Activated T-cell treated with anti-CD3 and anti-CD28 coated beads, Interleukin-2, amount 50 U/mL, for 72 hours (primary cell): Measurements from ENCODE around the gene CA7. TPM values are rescaled to one million over a fixed set of nuclear protein-coding genes. Genes with fewer than 3 reads are reported as not detected.
"Not testable (repeated sequence)": the region's sequence is repeated elsewhere in the genome, so short reads cannot be mapped to it uniquely, and the experiment has no call there.

ENCODE experiments used
- ATAC-seq, 2 donors: fragments of 150-1000 bp; cut with Tn5 transposase; replicated peaks in 1 of 2; 2 replicates each; pipeline ENCODE4 v1.10.0; 2021; ENCODE audit warnings: moderate library complexity in 2 of 2, mild to moderate bottlenecking in 1 of 2
- DNase-seq, 2 donors: peaks; one replicate each; pipeline ENCODE4 v3.0.0; 2021 to 2022; ENCODE audit warnings: mixed read lengths in 1 of 2
- H3K27ac Mint-ChIP-seq: one replicate; pipeline ENCODE4 v1.8.0; 2022; ENCODE audit warnings: mild to moderate bottlenecking, moderate library complexity, mixed read lengths
- H3K27me3 Mint-ChIP-seq: one replicate; pipeline ENCODE4 v1.8.0; 2022; ENCODE audit warnings: low read depth, mixed read lengths
- H3K36me3 Mint-ChIP-seq, 2 donors: one replicate each; pipeline ENCODE4 v1.8.0; 2022; ENCODE audit warnings: mixed read lengths in 2 of 2, mild to moderate bottlenecking in 1 of 2; ENCODE audit not compliant: insufficient read depth in 2 of 2
- H3K4me1 Mint-ChIP-seq: one replicate; pipeline ENCODE4 v1.8.0; 2022; ENCODE audit warnings: low read depth, mixed read lengths
- H3K4me3 Mint-ChIP-seq, 2 donors: one replicate each; pipeline ENCODE4 v1.8.0; 2022; ENCODE audit warnings: mild to moderate bottlenecking in 2 of 2, mixed read lengths in 2 of 2, moderate library complexity in 2 of 2
- H3K9me3 Mint-ChIP-seq, 2 donors: one replicate each; pipeline ENCODE4 v1.8.0; 2022; ENCODE audit warnings: mixed read lengths in 2 of 2
- total RNA-seq, 2 donors: library from RNA; stranded (reverse); gene quantifications; one replicate each; pipeline ENCODE4 v1.2.3, GENCODE V29; 2022

Gene CA7
- total RNA-seq, 2 donors from 2014 or later: not detected

- ATAC-seq: no peak
- DNase-seq: no peak
- H3K9me3 Mint-ChIP-seq: no peaks in the 10 kb centered on the region
- no peaks in the 10 kb centered on the region for H3K27me3 Mint-ChIP-seq
- peaks cover 50% of the 10 kb centered on the region for H3K4me1 Mint-ChIP-seq
- peaks cover 3 to 15% of the 10 kb centered on the region in 2 donors for H3K36me3 Mint-ChIP-seq
- H3K27ac Mint-ChIP-seq: no peak overlapping the region
- H3K4me3 Mint-ChIP-seq: no peak overlapping the region
Observed at GRCh38 chr16:66885491-66885890, 41.3 kb downstream of the CA7 start.

- DNase-seq (no peak), ATAC-seq (no peak)
- Mint-ChIP-seq H3K27me3 (no peaks in the 10 kb centered on the region), H3K4me3 (no peak overlapping the region), H3K4me1 (peaks cover 50% of the 10 kb centered on the region), H3K27ac (no peak overlapping the region), H3K9me3 (no peaks in the 10 kb centered on the region), H3K36me3 (peaks cover 3 to 15% of the 10 kb centered on the region in 2 donors)
Observed at GRCh38 chr16:66886321-66886720, 42.1 kb downstream of the CA7 start.

DNA sequence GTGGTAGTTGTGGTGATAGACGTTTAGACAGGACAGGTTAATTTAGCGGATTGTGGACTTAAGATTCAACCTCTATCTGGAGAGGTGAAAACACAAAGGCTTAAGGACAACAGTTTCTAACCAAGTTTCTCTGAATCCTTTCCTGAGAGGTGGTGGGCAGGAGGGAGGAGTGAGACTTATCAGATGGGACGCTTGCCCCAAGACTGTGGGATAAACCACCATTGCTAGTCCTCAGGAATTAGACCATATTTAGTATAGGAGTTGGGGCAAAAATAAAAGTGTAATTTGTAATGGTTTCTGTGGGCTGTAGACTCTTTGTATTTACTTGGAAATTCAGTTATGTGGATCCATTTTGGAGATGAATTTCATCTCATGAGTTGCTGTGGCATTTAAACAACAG is 42.7 kb downstream of the CA7 start:
- ATAC-seq (no peak), DNase-seq (no peak)
- no peaks in the 10 kb centered on the region for H3K9me3 Mint-ChIP-seq
- H3K4me1 Mint-ChIP-seq: peaks cover 46% of the 10 kb centered on the region
- peaks cover 3 to 15% of the 10 kb centered on the region in 2 donors for H3K36me3 Mint-ChIP-seq
- H3K27me3 Mint-ChIP-seq: no peaks in the 10 kb centered on the region
- no peak overlapping the region for H3K27ac Mint-ChIP-seq
- no peak overlapping the region for H3K4me3 Mint-ChIP-seq

DNA sequence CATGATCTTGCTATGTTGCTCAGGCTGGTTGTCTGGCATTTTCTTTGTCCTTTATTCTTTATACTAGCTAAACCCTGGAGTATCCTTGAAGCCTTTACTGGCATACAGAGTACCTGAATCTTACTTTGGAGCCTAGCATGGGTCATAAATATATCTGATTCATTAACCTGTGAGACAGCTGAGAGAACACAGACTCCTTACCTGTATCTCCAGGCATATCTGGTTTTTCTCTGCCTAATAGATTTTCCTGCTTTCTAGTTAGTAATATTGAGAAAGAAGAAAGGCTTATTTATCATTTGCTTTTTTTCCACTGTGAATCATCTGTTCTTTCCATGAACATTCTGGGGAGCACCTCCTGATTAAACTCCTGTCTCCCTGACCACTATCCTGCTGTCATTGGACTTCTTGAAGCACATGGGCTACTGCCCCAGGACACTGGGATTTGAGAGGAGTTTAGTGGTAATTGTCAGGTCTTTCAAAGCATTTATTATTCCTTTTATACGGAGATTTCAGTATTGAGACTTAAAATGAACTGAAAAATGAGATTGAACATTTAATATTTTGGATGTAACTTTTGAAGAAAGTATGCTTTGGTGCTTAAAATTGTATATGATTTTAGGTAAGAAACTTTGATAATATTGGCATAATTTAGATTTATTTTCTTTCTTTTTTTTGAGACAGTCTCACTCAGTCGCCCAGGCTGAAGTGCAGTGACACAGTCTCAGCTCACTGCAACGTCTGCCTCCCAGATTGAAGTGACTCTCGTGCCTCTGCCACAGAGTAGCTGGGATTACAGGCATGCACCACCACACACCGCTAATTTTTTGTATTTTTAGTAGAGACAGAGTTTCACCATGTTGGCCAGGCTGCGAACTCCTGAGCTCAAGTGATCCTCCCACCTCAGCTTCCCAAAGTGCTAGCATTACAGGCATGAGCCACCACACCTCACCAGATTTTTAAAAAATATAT is 44.7 kb downstream of the CA7 start:
- no peak for DNase-seq
- ATAC-seq: no peak
- peak overlapping the region; percentile 83 for H3K27ac Mint-ChIP-seq
- peaks cover 45% of the 10 kb centered on the region for H3K4me1 Mint-ChIP-seq
- no peaks in the 10 kb centered on the region for H3K9me3 Mint-ChIP-seq
- peak overlapping the region in 1 of 2 donors; percentile 6 for H3K4me3 Mint-ChIP-seq
- peaks cover 3 to 16% of the 10 kb centered on the region in 2 donors for H3K36me3 Mint-ChIP-seq
- no peaks in the 10 kb centered on the region for H3K27me3 Mint-ChIP-seq

GRCh38 chr16:66889622-66890021 is 45.4 kb downstream of the CA7 start:
- no peaks in the 10 kb centered on the region for H3K9me3 Mint-ChIP-seq
- H3K36me3 Mint-ChIP-seq: peaks cover 0 to 12% of the 10 kb centered on the region in 2 donors
- no peak for DNase-seq
- peaks cover 45% of the 10 kb centered on the region for H3K4me1 Mint-ChIP-seq
- no peaks in the 10 kb centered on the region for H3K27me3 Mint-ChIP-seq
- no peak for ATAC-seq
- no peak overlapping the region for H3K27ac Mint-ChIP-seq
- no peak overlapping the region for H3K4me3 Mint-ChIP-seq

DNA sequence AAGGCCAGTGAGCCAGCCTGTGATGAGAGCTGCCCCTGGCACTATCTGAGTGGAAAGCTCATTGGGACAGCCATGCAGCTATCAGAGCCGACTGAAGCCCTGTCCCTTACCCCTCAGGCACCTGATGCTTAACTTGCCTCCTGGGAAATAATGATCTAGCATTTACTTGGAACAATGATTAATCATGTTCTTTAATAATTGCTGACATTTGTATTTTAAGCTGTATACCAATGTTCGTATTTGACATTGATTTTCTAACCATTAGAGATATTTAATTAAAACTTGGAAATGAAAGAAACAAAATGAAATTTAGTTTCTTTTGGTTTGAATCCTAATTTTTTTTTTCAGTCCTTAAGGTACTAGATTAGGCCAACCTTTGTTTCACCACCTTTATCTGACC is 46.6 kb downstream of the CA7 start:
- no peak for ATAC-seq
- no peak for DNase-seq
- no peak overlapping the region for H3K4me3 Mint-ChIP-seq
- H3K9me3 Mint-ChIP-seq: no peaks in the 10 kb centered on the region
- H3K27ac Mint-ChIP-seq: no peak overlapping the region
- no peaks in the 10 kb centered on the region for H3K27me3 Mint-ChIP-seq
- peaks cover 35% of the 10 kb centered on the region for H3K4me1 Mint-ChIP-seq
- peaks cover 0 to 12% of the 10 kb centered on the region in 2 donors for H3K36me3 Mint-ChIP-seq

DNA sequence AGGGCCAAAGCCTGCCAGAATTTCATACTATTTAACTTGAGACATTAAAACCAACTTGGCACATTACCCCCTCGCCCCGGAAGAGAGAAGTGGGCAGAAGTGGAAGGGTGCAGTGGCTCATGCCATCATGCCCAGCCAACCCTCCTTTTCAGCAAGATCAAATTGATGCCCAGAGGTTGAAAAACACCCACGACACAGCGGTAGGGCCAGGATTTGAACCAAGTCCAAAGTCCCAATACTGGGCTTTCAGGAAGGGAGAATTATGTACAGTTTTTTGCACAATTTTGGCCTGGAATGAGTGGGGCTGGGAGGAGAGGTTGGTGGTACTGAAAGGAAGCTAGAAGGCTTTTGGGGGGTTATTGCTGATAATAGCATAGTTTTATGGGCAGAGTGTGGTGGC is 47.1 kb downstream of the CA7 start:
- ATAC-seq (no peak), DNase-seq (no peak)
- H3K9me3 Mint-ChIP-seq: no peaks in the 10 kb centered on the region
- H3K4me1 Mint-ChIP-seq: peaks cover 33% of the 10 kb centered on the region
- no peak overlapping the region for H3K4me3 Mint-ChIP-seq
- peaks cover 0 to 12% of the 10 kb centered on the region in 2 donors for H3K36me3 Mint-ChIP-seq
- no peaks in the 10 kb centered on the region for H3K27me3 Mint-ChIP-seq
- H3K27ac Mint-ChIP-seq: no peak overlapping the region

DNA sequence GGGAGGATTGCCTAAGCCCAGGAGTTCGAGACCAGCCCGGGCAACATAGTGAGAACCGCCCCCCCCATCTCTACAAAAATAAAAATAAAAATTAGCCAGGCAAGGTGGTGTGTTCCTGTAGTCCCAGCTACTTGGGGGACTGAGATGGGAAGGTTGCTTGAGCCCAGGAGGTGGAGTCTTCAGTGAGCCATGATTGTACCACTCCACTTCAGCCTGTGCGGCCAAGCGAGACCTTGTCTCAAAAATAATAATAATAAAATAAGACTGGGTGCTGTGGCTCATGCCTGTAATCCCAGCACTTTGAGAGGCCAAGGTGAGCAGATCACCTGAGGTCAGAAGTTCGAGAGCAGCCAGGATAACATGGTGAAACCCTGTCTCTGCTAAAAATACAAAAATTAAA is 47.6 kb downstream of the CA7 start:
- DNase-seq: no peak
- Mint-ChIP-seq H3K36me3 (peaks cover 0 to 13% of the 10 kb centered on the region in 2 donors), H3K9me3 (no peaks in the 10 kb centered on the region), H3K27me3 (no peaks in the 10 kb centered on the region), H3K27ac (no peak overlapping the region), H3K4me3 (no peak overlapping the region), H3K4me1 (peaks cover 32% of the 10 kb centered on the region)
- ATAC-seq: no peak

DNA sequence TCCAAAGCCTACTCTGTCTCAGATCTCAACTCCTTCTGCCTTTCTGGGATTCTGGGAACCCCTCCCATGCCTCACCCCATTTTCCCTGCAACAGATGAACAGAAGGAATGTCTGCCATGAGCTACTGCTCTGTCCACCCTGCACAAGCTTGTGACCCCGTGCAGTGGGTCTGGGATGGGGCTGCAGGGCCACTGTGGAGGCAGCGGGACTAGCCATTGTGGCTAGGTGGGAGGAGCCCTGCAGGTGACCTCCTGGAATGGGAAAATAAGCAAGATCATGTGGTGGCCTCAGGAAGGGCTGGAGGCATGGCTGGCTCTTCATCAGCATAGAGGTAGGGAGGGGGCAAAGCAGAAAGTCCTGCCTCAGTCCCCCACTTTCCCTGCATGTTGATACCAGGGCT is 49.8 kb downstream of the CA7 start:
- Mint-ChIP-seq H3K27me3 (no peaks in the 10 kb centered on the region), H3K4me3 (no peak overlapping the region), H3K36me3 (peaks cover 0 to 5% of the 10 kb centered on the region in 2 donors), H3K9me3 (no peaks in the 10 kb centered on the region), H3K4me1 (peaks cover 10% of the 10 kb centered on the region), H3K27ac (no peak overlapping the region)
- no peak for DNase-seq
- no peak for ATAC-seq

DNA sequence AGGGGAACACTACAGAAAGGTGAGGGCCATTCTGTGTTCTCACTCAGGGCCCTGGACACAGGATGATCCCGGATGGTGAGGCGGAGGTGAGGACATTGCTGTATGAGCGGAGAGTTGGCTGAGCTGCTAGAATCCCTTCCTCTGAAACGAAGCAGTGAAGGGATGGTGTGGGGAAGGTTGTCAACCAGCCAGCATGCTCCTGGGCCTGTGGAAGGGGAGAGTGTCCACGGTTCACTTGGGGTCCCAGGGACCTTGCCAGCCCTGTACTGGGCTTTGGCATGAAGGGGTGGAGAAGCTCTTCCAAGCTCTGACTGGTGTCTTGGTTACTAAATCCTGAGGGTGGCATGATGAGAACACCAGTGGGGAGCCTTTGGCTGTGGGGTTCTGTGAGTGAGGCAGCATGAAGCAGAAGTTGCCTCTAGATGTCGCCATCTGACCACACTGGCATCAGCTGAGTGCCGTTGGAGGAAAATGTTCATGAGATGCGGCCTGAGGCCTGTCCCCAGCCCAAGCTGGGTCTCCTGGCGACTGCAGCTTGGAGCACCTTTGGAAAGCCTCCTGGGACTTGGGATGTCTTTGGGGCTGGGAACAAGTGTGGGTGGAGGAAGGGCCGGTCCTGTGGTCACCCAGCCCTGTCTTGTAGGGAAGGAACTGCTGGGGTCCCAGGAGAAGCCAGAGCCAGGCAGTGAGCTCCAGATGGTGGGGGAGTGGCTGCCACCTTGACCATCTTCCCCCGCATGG is 50.9 kb downstream of the CA7 start:
- H3K27ac Mint-ChIP-seq: no peak overlapping the region
- DNase-seq (peak; percentile 66), ATAC-seq (peak; percentile 90 to 94)
- peaks cover 0 to 2% of the 10 kb centered on the region in 2 donors for H3K36me3 Mint-ChIP-seq
- H3K27me3 Mint-ChIP-seq: no peaks in the 10 kb centered on the region
- H3K4me3 Mint-ChIP-seq: no peak overlapping the region
- peaks cover 10% of the 10 kb centered on the region for H3K4me1 Mint-ChIP-seq
- no peaks in the 10 kb centered on the region for H3K9me3 Mint-ChIP-seq

GRCh38 chr16:66895689-66895979 is 51.4 kb downstream of the CA7 start:
- Mint-ChIP-seq H3K4me3 (no peak overlapping the region), H3K9me3 (no peaks in the 10 kb centered on the region)
- no peak for ATAC-seq

GRCh38 chr16:66895999-66896398 is 51.8 kb downstream of the CA7 start:
- no peak for ATAC-seq
- Mint-ChIP-seq H3K4me3 (no peak overlapping the region), H3K27ac (no peak overlapping the region), H3K9me3 (no peaks in the 10 kb centered on the region), H3K36me3 (peaks cover 0 to 2% of the 10 kb centered on the region in 2 donors), H3K27me3 (no peaks in the 10 kb centered on the region), H3K4me1 (peaks cover 10% of the 10 kb centered on the region)
- DNase-seq: no peak

More at GRCh38 chr16:66895689-66895979, 51.4 kb downstream of the CA7 start:
- Mint-ChIP-seq H3K27ac (no peak overlapping the region), H3K27me3 (no peaks in the 10 kb centered on the region), H3K4me1 (peaks cover 10% of the 10 kb centered on the region), H3K36me3 (peaks cover 0 to 2% of the 10 kb centered on the region in 2 donors)
- DNase-seq: no peak

DNA sequence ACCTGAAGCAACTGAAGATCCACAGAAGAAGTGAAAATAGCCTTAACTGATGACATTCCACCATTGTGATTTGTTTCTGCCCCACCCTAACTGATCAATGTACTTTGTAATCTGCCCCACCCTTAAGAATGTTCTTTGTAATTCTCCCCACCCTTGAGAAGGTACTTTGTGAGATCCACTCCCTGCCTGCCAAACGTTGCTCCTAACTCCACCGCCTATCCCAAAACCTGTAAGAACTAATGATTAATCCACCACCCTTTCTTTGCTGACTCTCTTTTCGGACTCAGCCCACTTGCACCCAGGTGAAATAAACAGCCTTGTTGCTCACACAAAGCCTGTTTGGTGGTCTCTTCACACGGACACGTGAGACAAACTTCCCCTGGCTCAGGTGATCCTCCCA is 52.5 kb downstream of the CA7 start:
- not testable (repeated sequence) for H3K36me3 Mint-ChIP-seq, DNase-seq, H3K4me3 Mint-ChIP-seq, H3K27ac Mint-ChIP-seq, H3K4me1 Mint-ChIP-seq, H3K9me3 Mint-ChIP-seq, H3K27me3 Mint-ChIP-seq, ATAC-seq
